ENCODE data around the gene THOC2.
"Not testable (repeated sequence)": the region's sequence is repeated elsewhere in the genome, so short reads cannot be mapped to it uniquely, and the experiment has no call there.

Gene THOC2, protein sequence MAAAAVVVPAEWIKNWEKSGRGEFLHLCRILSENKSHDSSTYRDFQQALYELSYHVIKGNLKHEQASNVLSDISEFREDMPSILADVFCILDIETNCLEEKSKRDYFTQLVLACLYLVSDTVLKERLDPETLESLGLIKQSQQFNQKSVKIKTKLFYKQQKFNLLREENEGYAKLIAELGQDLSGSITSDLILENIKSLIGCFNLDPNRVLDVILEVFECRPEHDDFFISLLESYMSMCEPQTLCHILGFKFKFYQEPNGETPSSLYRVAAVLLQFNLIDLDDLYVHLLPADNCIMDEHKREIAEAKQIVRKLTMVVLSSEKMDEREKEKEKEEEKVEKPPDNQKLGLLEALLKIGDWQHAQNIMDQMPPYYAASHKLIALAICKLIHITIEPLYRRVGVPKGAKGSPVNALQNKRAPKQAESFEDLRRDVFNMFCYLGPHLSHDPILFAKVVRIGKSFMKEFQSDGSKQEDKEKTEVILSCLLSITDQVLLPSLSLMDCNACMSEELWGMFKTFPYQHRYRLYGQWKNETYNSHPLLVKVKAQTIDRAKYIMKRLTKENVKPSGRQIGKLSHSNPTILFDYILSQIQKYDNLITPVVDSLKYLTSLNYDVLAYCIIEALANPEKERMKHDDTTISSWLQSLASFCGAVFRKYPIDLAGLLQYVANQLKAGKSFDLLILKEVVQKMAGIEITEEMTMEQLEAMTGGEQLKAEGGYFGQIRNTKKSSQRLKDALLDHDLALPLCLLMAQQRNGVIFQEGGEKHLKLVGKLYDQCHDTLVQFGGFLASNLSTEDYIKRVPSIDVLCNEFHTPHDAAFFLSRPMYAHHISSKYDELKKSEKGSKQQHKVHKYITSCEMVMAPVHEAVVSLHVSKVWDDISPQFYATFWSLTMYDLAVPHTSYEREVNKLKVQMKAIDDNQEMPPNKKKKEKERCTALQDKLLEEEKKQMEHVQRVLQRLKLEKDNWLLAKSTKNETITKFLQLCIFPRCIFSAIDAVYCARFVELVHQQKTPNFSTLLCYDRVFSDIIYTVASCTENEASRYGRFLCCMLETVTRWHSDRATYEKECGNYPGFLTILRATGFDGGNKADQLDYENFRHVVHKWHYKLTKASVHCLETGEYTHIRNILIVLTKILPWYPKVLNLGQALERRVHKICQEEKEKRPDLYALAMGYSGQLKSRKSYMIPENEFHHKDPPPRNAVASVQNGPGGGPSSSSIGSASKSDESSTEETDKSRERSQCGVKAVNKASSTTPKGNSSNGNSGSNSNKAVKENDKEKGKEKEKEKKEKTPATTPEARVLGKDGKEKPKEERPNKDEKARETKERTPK (N-terminal part only)

DNA sequence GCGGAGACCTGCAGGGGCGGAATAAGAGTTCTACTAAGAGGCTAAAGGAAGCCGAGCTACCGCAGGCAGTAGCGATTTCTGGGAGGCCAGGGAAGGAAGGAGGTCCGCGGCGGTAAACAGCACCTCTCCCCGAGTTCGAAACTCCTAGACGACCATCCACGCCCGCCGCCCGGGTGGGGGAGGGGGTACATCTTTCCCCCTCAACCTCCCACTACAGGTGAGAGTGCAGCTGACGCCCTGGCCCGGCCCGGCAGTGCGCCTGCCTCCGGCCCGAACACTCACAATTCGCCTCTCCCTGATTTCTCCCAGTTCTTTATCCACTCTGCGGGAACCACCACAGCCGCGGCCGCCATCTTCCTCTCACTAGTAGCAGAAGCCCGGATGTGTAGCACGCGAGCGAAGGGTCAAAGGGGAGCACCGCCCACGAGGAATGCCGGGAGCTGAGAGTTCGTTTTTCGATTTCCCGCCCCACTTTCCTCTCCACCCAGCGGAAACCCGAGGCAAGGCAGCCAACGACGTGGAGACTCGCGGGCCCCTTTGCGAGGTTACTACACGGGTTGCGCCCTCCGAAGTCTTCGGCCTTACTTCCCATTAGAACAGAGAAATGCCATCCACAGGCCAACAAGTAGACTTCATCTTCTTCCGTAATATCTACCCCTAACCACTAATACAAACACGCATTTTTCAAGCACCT, at the start of gene THOC2:
Gene THOC2 (minus strand): TSS at position 383 of the 694 bp plus-strand sequence. CDS start 30 bp downstream, at position 353.
- DNase-seq (ENCODE audit: low spot score), result peak; percentile 83

DNA sequence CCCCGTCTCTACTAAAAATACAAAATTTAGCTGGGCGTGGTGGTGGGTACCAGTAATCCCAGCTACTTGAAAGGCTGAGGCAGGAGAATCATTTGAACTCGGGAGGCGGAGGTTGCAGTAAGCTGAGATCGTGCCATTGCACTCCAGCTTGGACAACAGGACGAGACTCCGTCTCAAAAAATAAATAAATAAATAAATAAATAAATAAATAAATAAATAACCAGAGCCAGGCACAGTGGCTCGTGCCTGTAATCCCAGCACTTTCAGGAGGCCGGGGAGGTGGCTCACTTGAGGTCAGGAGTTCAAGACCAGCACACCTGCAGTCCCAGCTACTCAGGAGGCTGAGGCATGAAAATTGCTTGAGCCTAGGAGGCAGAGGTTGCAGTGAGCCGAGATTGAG, 48.9 kb upstream of the THOC2 start:
- DNase-seq (ENCODE audit: low spot score), result not testable (repeated sequence)

DNA sequence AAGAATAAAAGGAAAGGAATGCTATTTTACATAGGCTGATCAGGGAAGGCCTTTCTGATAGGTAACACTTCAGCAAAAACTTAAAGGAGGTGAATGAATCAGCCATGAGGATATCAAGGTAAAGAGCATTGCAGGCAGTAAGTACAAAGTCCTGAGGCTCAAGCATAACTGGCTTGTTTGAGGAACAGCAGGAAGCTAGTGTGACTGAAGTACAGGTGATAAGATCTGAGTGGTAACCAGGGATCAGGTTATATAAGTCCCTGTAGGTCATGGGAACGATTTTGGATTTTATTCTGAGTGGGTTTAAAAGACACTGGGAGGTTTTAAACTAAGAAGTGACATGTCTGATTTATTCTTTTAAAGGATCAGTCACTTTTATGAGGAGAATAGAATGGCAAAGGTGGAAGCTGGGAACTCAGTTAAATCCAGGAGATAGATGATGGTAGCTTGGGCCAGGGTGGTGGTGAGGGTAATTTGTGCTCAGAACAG, 47.1 kb upstream of the THOC2 start:
- DNase-seq (ENCODE audit: low spot score), result no peak

DNA sequence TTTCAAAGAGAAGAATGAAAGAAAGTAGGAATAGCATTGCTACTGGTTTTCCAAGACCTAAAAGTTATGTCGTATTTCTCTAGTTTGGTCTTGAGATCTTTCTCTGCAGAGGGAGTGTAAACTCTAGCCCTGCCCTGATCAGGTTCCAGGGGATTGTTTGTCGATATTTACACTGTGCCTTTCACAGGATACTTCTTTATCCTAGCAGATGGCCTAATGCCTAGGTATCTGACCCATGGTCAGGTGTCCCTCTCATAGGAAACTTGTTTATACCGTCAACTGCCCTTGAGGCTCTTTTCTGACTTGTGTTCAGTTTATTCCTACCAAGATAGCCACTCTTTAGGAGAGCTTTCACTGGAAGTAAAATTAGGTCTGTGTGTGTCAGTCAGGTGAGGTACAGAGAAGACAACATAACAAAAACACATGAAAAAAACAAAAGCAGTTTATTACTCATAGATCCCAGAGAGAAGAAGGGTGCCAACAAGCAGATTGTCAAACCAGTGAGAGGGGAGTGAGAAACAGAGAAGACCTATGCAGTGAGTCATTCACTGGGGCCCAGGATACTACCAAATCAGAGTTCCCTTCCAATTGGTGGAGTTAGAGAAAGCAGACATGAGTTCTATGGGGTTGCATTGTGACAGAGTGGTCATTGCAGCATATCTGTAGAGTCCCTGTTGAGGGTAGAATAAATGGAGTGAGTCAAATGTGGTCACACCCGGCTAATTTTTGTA, 40.6 kb upstream of the THOC2 start:
- DNase-seq (ENCODE audit: low spot score), result no peak

DNA sequence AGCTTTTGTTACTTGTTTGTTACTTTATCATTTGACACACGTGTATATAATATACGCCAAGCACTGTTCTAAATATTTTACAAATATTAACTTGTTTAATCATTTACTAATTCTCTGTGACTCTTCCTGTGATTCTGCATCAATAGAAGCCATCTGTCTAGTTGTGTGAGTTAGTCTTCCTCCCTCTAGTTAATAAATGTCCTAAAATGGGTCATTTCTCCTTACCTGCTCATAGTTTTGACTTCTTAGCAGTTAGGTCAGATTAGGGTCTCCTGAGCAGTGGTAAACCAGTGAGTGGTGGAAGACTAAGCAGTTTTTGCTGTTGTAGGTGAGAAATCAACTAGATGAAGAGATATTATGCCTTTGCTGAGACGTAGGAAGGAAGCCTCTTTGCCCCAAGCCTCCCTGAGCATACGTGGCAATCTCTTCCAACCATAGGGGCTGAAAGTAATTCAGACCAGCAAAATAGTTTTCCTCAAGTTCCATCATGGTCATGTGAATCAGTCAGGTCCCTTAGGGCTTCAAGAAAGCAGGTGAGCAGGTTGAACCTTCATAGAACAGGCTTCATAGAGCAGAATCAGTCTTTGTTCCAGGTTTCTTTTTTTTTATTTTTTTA, 38.7 kb upstream of the THOC2 start:
- no peak for DNase-seq (ENCODE audit: low spot score)

DNA sequence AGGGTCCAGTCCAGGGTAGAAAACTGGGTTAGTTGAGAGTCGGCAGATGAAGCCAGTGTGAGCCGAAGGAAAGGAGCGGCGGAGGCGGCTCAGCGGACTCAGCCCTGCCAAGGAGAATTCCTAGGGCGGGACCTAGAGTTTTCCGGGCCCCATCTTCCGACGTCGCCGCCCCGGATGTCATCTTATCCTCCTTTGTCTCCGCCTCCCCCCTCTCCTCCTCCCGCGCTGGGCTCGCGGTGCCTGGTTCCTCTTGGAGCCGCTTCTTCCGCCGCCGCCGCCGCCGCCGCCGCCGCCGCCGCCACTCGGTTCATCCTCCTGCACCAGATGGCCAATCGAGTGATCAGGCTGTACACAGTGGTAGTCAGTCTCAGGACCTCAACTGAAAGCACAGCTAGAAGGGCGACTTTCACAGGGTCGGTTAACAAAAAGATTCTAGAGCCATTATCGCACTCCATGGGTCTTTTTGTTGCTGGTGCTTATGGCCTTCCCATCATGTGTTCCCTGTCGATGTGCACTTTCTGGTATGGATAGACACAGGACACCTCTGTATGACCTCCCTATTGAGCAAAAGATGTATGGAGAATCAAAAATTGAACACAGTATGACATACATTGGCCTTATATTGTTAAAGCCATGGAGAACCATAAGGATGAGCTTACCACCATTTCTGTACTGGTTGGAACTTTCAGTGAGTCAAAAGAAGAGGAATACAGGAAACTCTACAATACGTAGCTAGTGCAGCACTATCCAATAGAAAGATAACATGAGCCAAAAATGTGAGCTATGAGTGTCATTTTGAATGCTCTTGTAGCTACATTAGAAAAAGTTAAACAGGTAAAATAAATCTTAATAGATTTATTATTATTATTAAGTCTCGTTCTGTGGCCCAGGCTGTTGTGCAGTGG, 32.4 kb upstream of the THOC2 start:
- DNase-seq (ENCODE audit: low spot score), result peak; percentile 59

DNA sequence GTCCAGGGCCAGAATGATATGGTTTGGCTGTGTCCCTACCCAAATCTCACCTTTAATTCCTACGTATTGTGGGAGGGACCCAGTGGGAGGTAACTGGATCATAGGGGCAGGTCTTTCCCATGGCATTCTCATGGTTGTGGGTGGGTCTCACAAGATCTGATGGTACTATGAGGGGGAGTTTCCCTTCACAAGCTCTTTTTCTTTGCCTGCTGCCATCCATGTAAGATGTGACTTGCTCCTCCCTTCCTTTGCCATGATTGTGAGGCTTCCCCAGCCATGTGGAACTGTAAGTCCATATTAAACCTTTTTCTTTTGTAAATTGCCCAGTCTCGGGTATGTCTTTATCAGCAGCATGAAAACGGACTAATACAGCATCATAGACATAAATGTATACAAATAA, 27.0 kb upstream of the THOC2 start:
- not testable (repeated sequence) for DNase-seq (ENCODE audit: low spot score)

DNA sequence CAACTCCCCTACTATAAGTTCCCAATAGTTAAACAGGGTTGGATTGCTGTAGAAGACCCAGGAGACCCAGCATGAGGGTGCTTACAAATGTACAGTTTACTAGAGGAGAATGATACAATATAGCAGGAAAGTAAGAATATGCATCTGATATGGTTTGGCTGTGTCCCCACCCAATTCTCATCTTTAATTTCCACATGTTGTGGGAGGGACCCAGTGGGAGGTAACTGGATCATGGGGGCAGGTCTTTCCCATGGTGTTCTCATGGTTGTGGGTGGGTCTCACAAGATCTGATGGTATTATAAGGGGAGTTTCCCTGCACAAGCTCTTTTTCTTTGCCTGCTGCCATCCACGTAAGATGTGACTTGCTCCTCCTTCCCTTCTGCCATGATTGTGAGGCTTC, 24.9 kb upstream of the THOC2 start:
- DNase-seq (ENCODE audit: low spot score), result not testable (repeated sequence)

DNA sequence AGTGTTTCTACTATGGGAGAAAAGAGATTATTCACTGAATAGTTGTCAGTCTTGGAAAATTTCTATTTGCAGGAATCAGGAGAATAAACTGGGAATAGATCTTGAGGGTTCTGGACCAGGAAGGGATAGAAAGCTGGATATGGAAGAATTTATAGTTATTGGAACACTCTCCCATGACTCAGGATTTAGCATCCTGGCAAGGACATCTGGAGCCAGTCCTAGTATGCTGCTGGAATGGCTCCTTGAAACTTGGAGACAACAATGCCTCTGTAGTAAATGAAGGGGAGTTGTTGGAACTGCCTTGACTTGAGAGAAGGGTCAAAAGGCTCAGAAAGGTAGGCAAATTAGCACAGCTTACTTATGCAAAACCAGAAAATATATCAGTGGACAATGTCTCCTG, 23.5 kb upstream of the THOC2 start:
- no peak for DNase-seq (ENCODE audit: low spot score)

DNA sequence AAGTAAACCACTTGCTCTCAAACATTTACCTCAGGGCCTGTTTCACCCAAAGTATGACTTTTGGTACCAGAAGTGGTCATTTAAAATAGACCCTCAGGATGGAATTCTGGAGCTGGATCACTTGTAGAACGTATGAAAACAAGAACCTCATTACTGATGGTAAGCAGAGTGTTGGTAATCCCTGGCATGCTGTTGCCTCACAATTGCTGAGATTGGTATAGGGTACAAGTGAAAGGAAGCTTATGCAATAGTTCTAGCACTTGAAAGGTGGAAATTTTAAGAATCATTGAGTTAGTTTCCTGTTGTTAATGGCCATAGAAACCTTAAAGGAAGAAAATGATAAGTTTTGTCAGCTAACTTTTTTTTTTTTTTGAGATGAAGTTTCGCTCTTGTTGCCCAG, 22.3 kb upstream of the THOC2 start:
- no peak for DNase-seq (ENCODE audit: low spot score)

DNA sequence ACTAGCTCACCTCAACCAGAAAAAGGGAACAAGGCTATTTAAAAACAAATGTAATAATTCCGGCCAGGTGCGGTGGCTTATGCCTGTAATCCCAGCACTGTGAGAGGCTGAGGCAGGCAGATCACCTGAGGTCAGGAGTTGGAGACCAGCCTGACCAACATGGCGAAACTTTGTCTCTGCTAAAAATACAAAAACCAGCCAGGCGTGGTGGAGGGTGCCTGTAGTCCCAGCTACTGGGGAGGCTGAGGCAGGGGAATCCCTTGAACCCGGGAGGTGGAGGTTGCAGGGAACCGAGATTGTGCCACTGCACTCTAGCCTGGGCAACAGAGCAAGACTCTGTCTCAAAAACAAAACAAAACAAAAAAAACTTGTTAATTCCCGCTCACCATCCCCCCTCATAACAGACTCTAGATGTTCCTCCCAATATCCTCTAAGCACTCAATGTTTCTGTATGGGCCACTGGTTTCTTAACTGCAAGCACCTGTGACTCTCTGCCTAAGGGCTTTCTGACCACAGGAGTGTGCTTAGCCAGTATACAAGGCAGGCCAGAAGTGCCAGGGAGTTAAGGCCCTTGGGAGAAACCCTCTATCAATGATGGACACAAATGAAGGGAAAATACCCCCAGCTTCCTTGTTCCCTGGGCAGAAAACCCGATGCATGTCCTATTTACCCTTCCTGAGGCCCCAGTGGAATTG, 21.0 kb upstream of the THOC2 start:
- no peak for DNase-seq (ENCODE audit: low spot score)

DNA sequence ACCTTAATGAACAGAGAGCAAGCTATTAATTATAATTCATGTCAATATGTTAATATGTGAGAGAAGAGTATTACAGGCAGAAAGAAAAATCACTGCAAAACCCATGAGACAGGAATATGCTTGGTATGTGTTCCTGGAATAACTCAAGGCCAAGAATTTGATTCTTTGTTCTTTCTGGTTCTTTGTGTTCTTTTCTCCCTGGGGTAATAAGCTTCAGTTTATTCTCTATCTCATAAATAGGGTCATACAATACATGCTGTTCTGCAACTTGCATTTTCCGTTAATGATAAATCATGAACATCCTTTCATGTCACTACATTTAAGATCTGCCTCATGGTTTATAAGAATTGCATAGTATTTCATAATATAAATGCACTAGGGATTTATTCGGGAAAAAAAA, 16.8 kb upstream of the THOC2 start:
- no peak for DNase-seq (ENCODE audit: low spot score)

DNA sequence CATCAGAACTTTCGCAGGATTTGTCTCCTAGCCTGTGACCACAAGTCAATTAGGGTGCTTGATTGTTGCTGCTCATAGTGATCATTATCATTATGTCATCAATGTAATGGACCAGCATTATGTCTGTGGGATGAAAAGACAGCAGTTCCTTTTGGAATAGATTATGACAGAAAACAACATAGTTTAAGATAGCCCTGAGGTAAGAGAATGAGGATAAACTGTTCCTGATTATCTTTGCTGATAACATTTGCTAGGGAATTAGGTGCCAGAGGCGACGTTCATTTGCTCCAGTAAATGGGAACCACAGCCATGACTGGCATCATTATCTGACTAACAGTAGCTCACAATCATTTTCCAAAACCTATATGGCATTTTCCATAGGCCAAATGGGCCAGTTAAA, 12.7 kb upstream of the THOC2 start:
- DNase-seq (ENCODE audit: low spot score), result no peak

DNA sequence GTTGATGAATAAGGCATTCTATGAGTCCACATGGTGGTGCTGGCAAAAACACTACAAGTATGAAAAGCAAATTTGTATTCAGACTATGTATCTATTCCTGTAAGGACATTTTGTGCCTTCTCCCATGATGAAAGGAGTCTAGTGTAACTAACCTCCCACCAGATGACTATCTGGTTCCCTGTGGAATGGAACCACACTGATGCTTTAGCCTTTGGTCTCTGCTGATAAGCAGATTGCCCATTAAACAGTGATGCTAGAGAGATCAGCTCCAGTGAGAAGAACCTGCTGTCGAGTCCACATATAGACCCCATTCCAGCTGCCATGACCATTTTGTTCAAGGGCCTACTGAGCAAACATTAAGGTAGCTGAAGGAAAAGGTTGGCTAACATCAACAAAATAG, 10.5 kb upstream of the THOC2 start:
- no peak for DNase-seq (ENCODE audit: low spot score)

DNA sequence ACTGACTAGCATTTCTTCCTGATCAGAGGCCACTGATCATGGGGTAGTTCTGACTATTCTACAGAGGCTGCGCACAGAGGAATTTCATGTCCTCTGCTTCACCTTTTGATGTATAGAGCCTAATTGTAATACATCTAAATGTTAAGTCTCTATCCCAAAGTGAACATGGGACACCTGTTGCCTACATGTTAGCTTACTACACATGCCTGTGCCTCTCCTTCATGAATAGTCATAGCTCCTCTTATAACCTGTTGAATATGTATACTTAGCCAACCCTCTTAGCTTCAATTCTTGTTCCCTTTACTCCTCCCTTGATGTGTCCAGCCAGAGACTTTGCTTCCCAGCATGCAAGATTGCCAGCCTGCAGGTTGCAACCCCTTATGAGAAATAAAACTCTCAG, 9.6 kb upstream of the THOC2 start:
- no peak for DNase-seq (ENCODE audit: low spot score)

DNA sequence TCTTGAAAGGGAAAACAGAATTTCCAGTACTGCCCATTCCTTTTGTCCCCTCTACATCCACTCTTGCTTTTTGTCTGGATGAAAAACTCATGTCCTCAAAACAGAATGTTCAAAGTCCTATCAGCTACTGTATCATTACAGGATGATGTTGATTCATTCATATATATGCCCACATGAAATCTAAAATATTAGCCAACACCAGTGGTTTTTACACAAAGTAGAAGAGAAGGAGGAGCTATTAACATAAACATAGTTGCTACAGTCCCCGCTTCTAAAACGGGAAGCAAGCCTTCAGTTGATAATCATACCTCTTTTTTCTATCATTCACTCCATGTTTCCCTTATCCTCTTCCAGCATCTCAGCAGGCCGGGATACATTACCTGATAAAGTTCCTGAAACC, 7.7 kb upstream of the THOC2 start:
- DNase-seq (ENCODE audit: low spot score), result no peak

DNA sequence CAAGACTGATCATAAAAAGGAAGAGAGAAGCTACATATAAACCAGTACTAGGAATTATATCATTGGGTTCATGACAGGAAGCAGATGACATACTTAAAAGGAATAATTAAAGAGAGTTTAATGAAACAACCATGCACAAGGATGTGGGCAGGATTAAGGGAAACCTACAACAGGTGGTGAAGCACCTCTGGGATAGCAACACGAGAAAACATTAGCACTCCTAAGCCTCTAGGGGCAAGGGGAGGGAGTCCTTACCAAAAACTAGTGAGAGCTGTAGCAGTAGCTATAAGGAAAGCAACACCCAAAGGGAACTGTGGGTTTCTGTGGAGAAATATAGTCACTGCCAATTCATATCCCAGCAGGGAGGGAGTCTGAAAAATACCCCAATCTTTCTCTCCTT, 7.2 kb upstream of the THOC2 start:
- no peak for DNase-seq (ENCODE audit: low spot score)

DNA sequence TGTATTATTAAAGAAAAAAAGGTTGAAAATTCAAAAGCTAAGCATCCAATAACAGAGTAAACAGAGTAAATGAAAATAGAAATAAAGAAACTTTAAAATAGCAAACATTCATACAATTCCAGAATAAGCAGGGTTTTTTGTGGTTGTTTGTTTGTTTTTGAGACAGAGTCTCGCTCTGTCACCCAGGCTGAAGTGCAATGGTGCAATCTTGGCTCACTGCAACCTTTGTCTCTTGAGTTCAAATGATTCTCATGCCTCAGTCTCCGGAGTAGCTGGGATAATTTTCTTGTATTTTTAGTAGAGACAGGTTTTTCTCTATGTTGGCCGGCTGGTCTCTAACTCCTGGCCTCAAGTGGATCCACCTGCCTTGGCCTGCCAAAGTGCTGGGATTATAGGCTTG, 6.6 kb upstream of the THOC2 start:
- DNase-seq (ENCODE audit: low spot score), result no peak

All from hematopoietic multipotent progenitor cell treated with erythropoietin and hydrocortisone succinate and interleukin-3 and kit ligand, for 15 days (in vitro differentiated cells).